Hepatocyte (in vitro differentiated cells): ENCODE measurements around the gene TSR3. TPM values are rescaled to one million over a fixed set of nuclear protein-coding genes. Genes with fewer than 3 reads are reported as not detected.

ENCODE experiments used
- DNase-seq: peaks from one replicate; pipeline ENCODE4 v3.0.0-alpha.2; 2016; ENCODE audit warnings: low spot score
- H2AFZ ChIP-seq: fragments of 200-600 bp; sonication (generic); 2 replicates; pipeline ENCODE4 v1.6.0; 2016; ENCODE audit warnings: antibody characterized with exemption, mild to moderate bottlenecking
- H3K27ac ChIP-seq: fragments of 200-600 bp; sonication (generic); 2 replicates; pipeline ENCODE4 v1.5.1; 2016; ENCODE audit warnings: mild to moderate bottlenecking
- H3K27me3 ChIP-seq: fragments of 200-600 bp; sonication (generic); 2 replicates; pipeline ENCODE4 v1.6.1; 2016
- H3K36me3 ChIP-seq: fragments of 200-600 bp; sonication (generic); replicated peaks from 2 replicates; pipeline ENCODE4 v1.5.1; 2016; ENCODE audit warnings: low read depth; ENCODE audit not compliant: insufficient read depth
- H3K4me1 ChIP-seq: fragments of 200-600 bp; sonication (generic); 2 replicates; pipeline ENCODE4 v1.5.1; 2016; ENCODE audit warnings: mild to moderate bottlenecking, moderate library complexity; ENCODE audit not compliant: insufficient read depth
- H3K4me2 ChIP-seq: fragments of 200-600 bp; sonication (generic); 2 replicates; pipeline ENCODE4 v1.6.0; 2016
- H3K4me3 ChIP-seq: fragments of 200-600 bp; sonication (generic); 2 replicates; pipeline ENCODE4 v1.5.1; 2016; ENCODE audit warnings: mild to moderate bottlenecking
- H3K79me2 ChIP-seq: fragments of 200-600 bp; sonication (generic); 2 replicates; pipeline ENCODE4 v1.6.0; 2017; ENCODE audit warnings: mild to moderate bottlenecking
- H3K9me2 ChIP-seq: fragments of 200-600 bp; sonication (generic); replicated peaks from 2 replicates; pipeline ENCODE4 v1.6.0; 2017; ENCODE audit warnings: mild to moderate bottlenecking; ENCODE audit not compliant: insufficient read depth
- H3K9me3 ChIP-seq: fragments of 200-600 bp; sonication (generic); 2 replicates; pipeline ENCODE4 v1.5.1; 2016; ENCODE audit warnings: low read depth, mild to moderate bottlenecking
- H4K20me1 ChIP-seq: fragments of 200-600 bp; sonication (generic); 2 replicates; pipeline ENCODE4 v1.6.0; 2016; ENCODE audit warnings: mild to moderate bottlenecking; ENCODE audit not compliant: insufficient read depth, poor library complexity, severe bottlenecking
- CTCF ChIP-seq: fragments of 200-600 bp; sonication (generic); IDR thresholded peaks from 2 replicates; pipeline ENCODE4 v1.5.1; 2016; ENCODE audit warnings: antibody characterized with exemption, mild to moderate bottlenecking; ENCODE audit not compliant: poor library complexity
- EZH2 ChIP-seq: fragments of 200-600 bp; sonication (generic); IDR thresholded peaks from 2 replicates; pipeline ENCODE4 v1.6.1; 2016; ENCODE audit warnings: antibody characterized with exemption, mild to moderate bottlenecking, borderline replicate concordance
- EZH2phosphoT487 ChIP-seq: fragments of 200-600 bp; sonication (generic); IDR thresholded peaks from one replicate; pipeline ENCODE4 v1.6.1; 2018; ENCODE audit warnings: antibody characterized with exemption, mild to moderate bottlenecking, low read depth, moderate library complexity; ENCODE audit not compliant: unreplicated experiment, severe bottlenecking
- WGBS: methylation state at CpG from one replicate; pipeline ENCODE4 v1.1.6; 2016; ENCODE audit warnings: low lambda C conversion rate; ENCODE audit errors: missing lambda C conversion rate; 5-methylcytosine and 5-hydroxymethylcytosine counted together
- polyA plus RNA-seq: library from polyadenylated mRNA; unstranded; fragments of >200 nt; fragmentation: Nextera tagmentation; extraction: Ambion mirVana; gene quantifications from 2 replicates; pipeline ENCODE4 v1.2.1, GENCODE V29; 2016
- total RNA-seq: library from RNA; depleted of rRNA; stranded (reverse); fragments of >200 nt; gene quantifications from 2 replicates; pipeline ENCODE4 v1.2.3, GENCODE V29; 2014

The TSR3 gene
- total and polyA plus RNA-seq, 2 experiments from 2014 or later, result 73.0 to 137 TPM

- no peak for TF ChIP-seq EZH2
- TF ChIP-seq CTCF, result no peak
- TF ChIP-seq EZH2phosphoT487, result no peak
- H2AFZ ChIP-seq, result no peak overlapping the region
- H3K79me2 ChIP-seq, result peaks cover 74% of the 10 kb centered on the region
- no peak overlapping the region for H3K4me3 ChIP-seq
- H3K4me1 ChIP-seq, result peaks cover 15% of the 10 kb centered on the region
- 93% methylated on average over 16 of the region's 16 CpGs for WGBS
- no peaks in the 10 kb centered on the region for H3K9me3 ChIP-seq
- no peaks in the 10 kb centered on the region for H3K27me3 ChIP-seq
- no peaks in the 10 kb centered on the region for H3K36me3 ChIP-seq
- H4K20me1 ChIP-seq, result peaks cover 72% of the 10 kb centered on the region
- DNase-seq, result no peak
- peak overlapping the region; percentile 51 for H3K27ac ChIP-seq
- peak overlapping the region; percentile 98 for H3K4me2 ChIP-seq
- H3K9me2 ChIP-seq, result no peaks in the 10 kb centered on the region
Measured at GRCh38 chr16:1312467-1312816, 39.2 kb downstream of the TSR3 start.

- Histone ChIP-seq H3K4me3 (peak overlapping the region; percentile 73), H3K36me3 (no peaks in the 10 kb centered on the region), H3K27ac (peak overlapping the region; percentile 51), H3K9me2 (no peaks in the 10 kb centered on the region), H3K27me3 (no peaks in the 10 kb centered on the region), H3K9me3 (no peaks in the 10 kb centered on the region), H2AFZ (no peak overlapping the region), H4K20me1 (peaks cover 71% of the 10 kb centered on the region), H3K4me2 (peak overlapping the region; percentile 98), H3K79me2 (peaks cover 70% of the 10 kb centered on the region), H3K4me1 (peaks cover 15% of the 10 kb centered on the region)
- 72% methylated on average over 34 of the region's 35 CpGs for WGBS
- peak; percentile 61 for DNase-seq
- TF ChIP-seq CTCF, result no peak
- no peak for TF ChIP-seq EZH2phosphoT487
- TF ChIP-seq EZH2, result no peak
Measured at GRCh38 chr16:1311738-1312466, 39.8 kb downstream of the TSR3 start.

GRCh38 chr16:1311212-1311737 is 40.4 kb downstream of the TSR3 start:
- no peak overlapping the region for H2AFZ ChIP-seq
- no peak for TF ChIP-seq CTCF
- no peak for TF ChIP-seq EZH2
- TF ChIP-seq EZH2phosphoT487, result no peak
- 28% methylated on average over 13 of the region's 13 CpGs for WGBS

More at GRCh38 chr16:1311212-1311737, 40.4 kb downstream of the TSR3 start:
- H3K4me1 ChIP-seq, result peaks cover 15% of the 10 kb centered on the region
- H3K9me3 ChIP-seq, result no peaks in the 10 kb centered on the region
- H3K27ac ChIP-seq, result peak overlapping the region; percentile 63
- peaks cover 64% of the 10 kb centered on the region for H3K79me2 ChIP-seq
- H3K4me2 ChIP-seq, result peak overlapping the region; percentile 98
- DNase-seq, result no peak
- peak overlapping the region; percentile 73 for H3K4me3 ChIP-seq
- H3K9me2 ChIP-seq, result no peaks in the 10 kb centered on the region
- peaks cover 64% of the 10 kb centered on the region for H4K20me1 ChIP-seq
- H3K27me3 ChIP-seq, result no peaks in the 10 kb centered on the region
- H3K36me3 ChIP-seq, result no peaks in the 10 kb centered on the region
